Measurements from ENCODE around the gene UNC5C. TPM values are rescaled to one million over a fixed set of nuclear protein-coding genes. Genes with fewer than 3 reads are reported as not detected.

UNC5C gene
- total RNA-seq, 2 experiments from 2014 or later: not detected

GRCh38 chr4:95394752-95395306 lies 153.9 kb downstream of the UNC5C start:
- no peaks in the 10 kb centered on the region for H3K36me3 Mint-ChIP-seq (ENCODE audit: low read depth)
- CTCF ChIA-PET: no interaction called here
- H3K27ac Mint-ChIP-seq: no peak overlapping the region
- no peak for DNase-seq
- H3K4me3 Mint-ChIP-seq: no peak overlapping the region
- intact Hi-C loops (cut with micrococcal nuclease): no loop called here
- H3K4me1 Mint-ChIP-seq (ENCODE audit: low read depth): no peaks in the 10 kb centered on the region
- no peaks in the 10 kb centered on the region for H3K9me3 Mint-ChIP-seq
- H3K27me3 Mint-ChIP-seq (ENCODE audit: low read depth): no peaks in the 10 kb centered on the region

- no peaks in the 10 kb centered on the region for H3K36me3 Mint-ChIP-seq (ENCODE audit: low read depth)
- CTCF ChIA-PET: no interaction called here
These were observed 155.0 kb downstream of the UNC5C start for GRCh38 chr4:95393821-95394220.

GRCh38 chr4:95388911-95389310 lies 159.9 kb downstream of the UNC5C start:
- CTCF ChIA-PET: no interaction called here
- H3K27me3 Mint-ChIP-seq (ENCODE audit: low read depth): no peaks in the 10 kb centered on the region
- no peak overlapping the region for H3K4me3 Mint-ChIP-seq
- no peaks in the 10 kb centered on the region for H3K36me3 Mint-ChIP-seq (ENCODE audit: low read depth)
- no peak for DNase-seq
- no peaks in the 10 kb centered on the region for H3K9me3 Mint-ChIP-seq
- no peaks in the 10 kb centered on the region for H3K4me1 Mint-ChIP-seq (ENCODE audit: low read depth)
- H3K27ac Mint-ChIP-seq: no peak overlapping the region
- intact Hi-C loops (cut with micrococcal nuclease): no loop called here

More at GRCh38 chr4:95393821-95394220, 155.0 kb downstream of the UNC5C start:
- no peak overlapping the region for H3K27ac Mint-ChIP-seq
- no peaks in the 10 kb centered on the region for H3K4me1 Mint-ChIP-seq (ENCODE audit: low read depth)
- intact Hi-C loops (cut with micrococcal nuclease): no loop called here
- H3K4me3 Mint-ChIP-seq: no peak overlapping the region
- H3K9me3 Mint-ChIP-seq: no peaks in the 10 kb centered on the region
- no peaks in the 10 kb centered on the region for H3K27me3 Mint-ChIP-seq (ENCODE audit: low read depth)
- DNase-seq: no peak

- H3K27me3 Mint-ChIP-seq (ENCODE audit: low read depth): no peaks in the 10 kb centered on the region
- H3K9me3 Mint-ChIP-seq: no peaks in the 10 kb centered on the region
- no peak overlapping the region for H3K4me3 Mint-ChIP-seq
- intact Hi-C loops (cut with micrococcal nuclease): no loop called here
- CTCF ChIA-PET: interaction anchor here (0.7 kb wide), 1 partner anchor 23 kb away, joined by 3 read pairs; no protein-coding TSS in a partner anchor
- no peaks in the 10 kb centered on the region for H3K36me3 Mint-ChIP-seq (ENCODE audit: low read depth)
- DNase-seq: no peak
- no peak overlapping the region for H3K27ac Mint-ChIP-seq
- no peaks in the 10 kb centered on the region for H3K4me1 Mint-ChIP-seq (ENCODE audit: low read depth)
These were observed 161.1 kb downstream of the UNC5C start for GRCh38 chr4:95387719-95388118.

GRCh38 chr4:95386410-95386809 lies 162.4 kb downstream of the UNC5C start:
- DNase-seq: no peak
- H3K36me3 Mint-ChIP-seq (ENCODE audit: low read depth): no peaks in the 10 kb centered on the region
- H3K27ac Mint-ChIP-seq: no peak overlapping the region
- H3K4me1 Mint-ChIP-seq (ENCODE audit: low read depth): no peaks in the 10 kb centered on the region
- H3K9me3 Mint-ChIP-seq: no peaks in the 10 kb centered on the region
- intact Hi-C loops (cut with micrococcal nuclease): no loop called here
- H3K27me3 Mint-ChIP-seq (ENCODE audit: low read depth): no peaks in the 10 kb centered on the region
- CTCF ChIA-PET: no interaction called here
- H3K4me3 Mint-ChIP-seq: no peak overlapping the region

GRCh38 chr4:95381843-95382580 lies 166.8 kb downstream of the UNC5C start:
- DNase-seq: no peak
- CTCF ChIA-PET: no interaction called here
- intact Hi-C loops (cut with micrococcal nuclease): no loop called here
- Mint-ChIP-seq H3K4me3 (no peak overlapping the region), H3K36me3 (ENCODE audit: low read depth) (no peaks in the 10 kb centered on the region), H3K9me3 (no peaks in the 10 kb centered on the region), H3K27me3 (ENCODE audit: low read depth) (peaks cover 4% of the 10 kb centered on the region), H3K27ac (no peak overlapping the region), H3K4me1 (ENCODE audit: low read depth) (no peaks in the 10 kb centered on the region)

GRCh38 chr4:95379633-95380032 lies 169.1 kb downstream of the UNC5C start:
- H3K4me3 Mint-ChIP-seq: no peak overlapping the region
- H3K4me1 Mint-ChIP-seq (ENCODE audit: low read depth): no peaks in the 10 kb centered on the region
- no peak for DNase-seq
- no peaks in the 10 kb centered on the region for H3K9me3 Mint-ChIP-seq
- H3K36me3 Mint-ChIP-seq (ENCODE audit: low read depth): no peaks in the 10 kb centered on the region
- peaks cover 4% of the 10 kb centered on the region for H3K27me3 Mint-ChIP-seq (ENCODE audit: low read depth)
- no peak overlapping the region for H3K27ac Mint-ChIP-seq
- intact Hi-C loops (cut with micrococcal nuclease): no loop called here
- CTCF ChIA-PET: no interaction called here

GRCh38 chr4:95377366-95377900 lies 171.3 kb downstream of the UNC5C start:
- no peak for DNase-seq
- no peak overlapping the region for H3K4me3 Mint-ChIP-seq
- intact Hi-C loops (cut with micrococcal nuclease): no loop called here
- H3K4me1 Mint-ChIP-seq (ENCODE audit: low read depth): no peaks in the 10 kb centered on the region
- H3K27ac Mint-ChIP-seq: no peak overlapping the region
- H3K27me3 Mint-ChIP-seq (ENCODE audit: low read depth): peaks cover 4% of the 10 kb centered on the region
- CTCF ChIA-PET: no interaction called here
- H3K9me3 Mint-ChIP-seq: no peaks in the 10 kb centered on the region
- H3K36me3 Mint-ChIP-seq (ENCODE audit: low read depth): no peaks in the 10 kb centered on the region

- no peak for DNase-seq
- Mint-ChIP-seq H3K36me3 (ENCODE audit: low read depth) (no peaks in the 10 kb centered on the region), H3K27ac (no peak overlapping the region), H3K4me3 (no peak overlapping the region), H3K4me1 (ENCODE audit: low read depth) (no peaks in the 10 kb centered on the region), H3K27me3 (ENCODE audit: low read depth) (no peaks in the 10 kb centered on the region), H3K9me3 (no peaks in the 10 kb centered on the region)
- CTCF ChIA-PET: interaction anchor here (0.6 kb wide), 1 partner anchor 121 kb away, joined by 4 read pairs; no protein-coding TSS in a partner anchor
- intact Hi-C loops (cut with micrococcal nuclease): no loop called here
These were observed 177.1 kb downstream of the UNC5C start for GRCh38 chr4:95371476-95372224.

GRCh38 chr4:95367824-95368223 lies 180.9 kb downstream of the UNC5C start:
- DNase-seq: no peak
- Mint-ChIP-seq H3K4me3 (no peak overlapping the region), H3K9me3 (no peaks in the 10 kb centered on the region), H3K36me3 (ENCODE audit: low read depth) (no peaks in the 10 kb centered on the region), H3K27me3 (ENCODE audit: low read depth) (no peaks in the 10 kb centered on the region), H3K4me1 (ENCODE audit: low read depth) (no peaks in the 10 kb centered on the region), H3K27ac (no peak overlapping the region)
- intact Hi-C loops (cut with micrococcal nuclease): no loop called here
- CTCF ChIA-PET: no interaction called here

GRCh38 chr4:95363966-95364365 lies 184.8 kb downstream of the UNC5C start:
- Mint-ChIP-seq H3K27ac (no peak overlapping the region), H3K4me3 (no peak overlapping the region), H3K27me3 (ENCODE audit: low read depth) (no peaks in the 10 kb centered on the region), H3K36me3 (ENCODE audit: low read depth) (no peaks in the 10 kb centered on the region), H3K9me3 (no peaks in the 10 kb centered on the region), H3K4me1 (ENCODE audit: low read depth) (no peaks in the 10 kb centered on the region)
- no peak for DNase-seq
- CTCF ChIA-PET: no interaction called here
- intact Hi-C loops (cut with micrococcal nuclease): no loop called here

- Mint-ChIP-seq H3K27me3 (ENCODE audit: low read depth) (no peaks in the 10 kb centered on the region), H3K4me1 (ENCODE audit: low read depth) (no peaks in the 10 kb centered on the region), H3K9me3 (no peaks in the 10 kb centered on the region), H3K4me3 (no peak overlapping the region), H3K27ac (no peak overlapping the region), H3K36me3 (ENCODE audit: low read depth) (no peaks in the 10 kb centered on the region)
- intact Hi-C loops (cut with micrococcal nuclease): no loop called here
- CTCF ChIA-PET: no interaction called here
- DNase-seq: no peak
These were observed 185.2 kb downstream of the UNC5C start for GRCh38 chr4:95363559-95363925.

Data from activated naive CD4-positive, alpha-beta T cell treated with anti-CD3 and anti-CD28 coated beads for 36 hours (primary cell).